GM12892 (cell line): ENCODE data around the gene MAST3.

Experiments used
- POLR2AphosphoS5 ChIP-seq: IDR thresholded peaks from 2 replicates; pipeline ENCODE4 v1.6.1; 2011; ENCODE audit warnings: low read depth, low read length, control low read depth
- TAF1 ChIP-seq: IDR thresholded peaks from 2 replicates; pipeline ENCODE4 v1.6.1; 2011; ENCODE audit warnings: low read depth, mild to moderate bottlenecking, control low read depth, low read length, borderline replicate concordance

- TF ChIP-seq POLR2AphosphoS5 (no peak), TAF1 (no peak)
Observed at GRCh38 chr19:18059297-18059696, 38.3 kb upstream of the MAST3 start.
